AG09309 (cell line): Measurements from ENCODE around the gene HTRA2.

Experiments used
- DNase-seq: peaks from one replicate; pipeline ENCODE4 v3.0.0-alpha.2; 2010; ENCODE audit warnings: low read depth
- H3K4me3 ChIP-seq: 2 replicates; pipeline ENCODE4 v1.5.1; 2011; ENCODE audit warnings: mild to moderate bottlenecking, low read depth, low read length, moderate library complexity; ENCODE audit not compliant: control insufficient read depth
- CTCF ChIP-seq: IDR thresholded peaks from 2 replicates; pipeline ENCODE4 v1.5.1; 2011; ENCODE audit warnings: mild to moderate bottlenecking, low read depth, low read length, inconsistent platforms; ENCODE audit not compliant: insufficient read depth, control insufficient read depth; ENCODE audit errors: missing control alignments

The HTRA2 gene

GRCh38 chr2:74505448-74506246 is 24.1 kb upstream of the HTRA2 start:
- TF ChIP-seq CTCF = no peak
- DNase-seq = no peak
- peak overlapping the region; percentile 26 for H3K4me3 ChIP-seq

- peak; percentile 93 for DNase-seq
- peak; percentile 53 for TF ChIP-seq CTCF
- H3K4me3 ChIP-seq = peak within 1 kb of the TSS; percentile 84
Measured at GRCh38 chr2:74507145-74507925, 22.4 kb upstream of the HTRA2 start, which contains the start of gene PCGF1. Gene PCGF1 (minus strand): TSS chr2:74507695. CDS start chr2:74507668, 27 bp downstream.

GRCh38 chr2:74507926-74508520 is 21.7 kb upstream of the HTRA2 start:
- DNase-seq = no peak
- TF ChIP-seq CTCF = no peak
- peak overlapping the region; percentile 84 for H3K4me3 ChIP-seq

DNA sequence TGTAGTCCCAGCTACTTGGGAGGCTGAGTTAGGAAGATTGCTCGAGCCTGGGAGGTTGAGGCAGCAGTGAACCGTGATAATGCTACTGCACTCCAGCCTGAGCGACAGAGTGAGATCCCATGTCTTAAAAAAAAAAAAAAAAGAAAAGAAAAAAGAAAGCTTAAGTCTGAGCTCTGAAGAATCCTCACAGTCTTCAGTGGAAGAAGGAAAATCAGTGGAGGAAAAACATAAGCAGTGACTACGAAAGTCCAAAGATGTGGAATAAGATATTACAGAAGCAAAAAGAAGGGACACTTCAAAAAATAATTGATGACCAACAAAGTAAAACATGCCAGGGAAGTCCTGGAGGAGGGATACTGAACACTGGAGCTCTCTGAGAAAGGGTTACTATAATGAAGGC is 19.5 kb upstream of the HTRA2 start:
- no peak overlapping the region for H3K4me3 ChIP-seq
- TF ChIP-seq CTCF = no peak
- DNase-seq = no peak

- TF ChIP-seq CTCF = no peak
- no peak overlapping the region for H3K4me3 ChIP-seq
- no peak for DNase-seq
Measured at GRCh38 chr2:74511104-74511989, 18.4 kb upstream of the HTRA2 start.

DNA sequence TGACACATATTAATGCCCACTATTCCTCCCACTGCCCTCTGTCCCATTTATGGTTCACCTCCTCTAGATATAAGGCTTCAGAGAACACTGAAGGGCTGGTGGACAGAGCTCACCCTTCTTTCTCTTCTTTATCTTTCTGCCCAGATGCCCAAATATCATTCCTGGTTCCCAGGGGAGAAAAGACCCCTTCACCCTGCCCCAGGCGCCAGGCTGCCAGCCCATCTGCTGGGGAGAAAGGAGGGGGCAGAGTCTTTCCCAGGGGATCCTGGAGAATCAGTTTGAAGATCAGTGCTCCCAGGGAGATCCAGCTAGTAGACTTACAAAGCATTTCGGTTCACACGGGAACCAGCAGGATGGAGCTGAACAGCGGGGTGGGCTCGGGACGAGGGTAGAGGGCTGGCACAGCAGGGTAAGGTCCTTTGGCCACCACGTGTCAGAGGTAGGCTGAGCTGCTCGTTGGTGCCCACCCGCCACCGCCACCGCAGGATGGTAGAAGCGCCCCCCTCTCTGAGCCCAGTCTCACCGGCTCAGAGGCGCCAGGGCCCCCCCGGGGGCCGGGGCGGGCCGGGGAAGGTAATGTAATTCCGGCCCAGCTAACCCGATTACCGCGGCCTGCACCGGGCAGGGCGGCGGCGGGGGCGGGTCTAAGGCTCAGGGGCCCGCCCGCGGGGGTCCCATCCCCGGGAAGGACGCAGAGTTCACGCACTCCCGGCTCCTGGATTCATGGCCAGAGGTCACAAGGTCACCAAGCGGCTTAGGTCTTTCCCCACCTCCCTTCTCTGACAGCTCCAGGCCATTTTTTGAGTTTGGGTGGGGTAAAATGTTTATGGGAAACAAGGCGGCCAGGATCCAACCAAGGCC is 16.8 kb upstream of the HTRA2 start:
- TF ChIP-seq CTCF = no peak
- no peak overlapping the region for H3K4me3 ChIP-seq
- DNase-seq = no peak
